OCI-LY7 (cell line): ENCODE measurements around the gene DPYD. TPM values are rescaled to one million over a fixed set of nuclear protein-coding genes. Genes with fewer than 3 reads are reported as not detected.

Experiments used
- BruUV-seq: library from RNA; stranded (reverse); fragments of 400-500 nt; replicated peaks from 2 replicates; lab custom pipeline; 2021; lab: Mats Ljungman, UMichigan
- CTCF ChIA-PET: fragments of 300-600 bp; sonication (Branson Sonifier 250); formaldehyde crosslinking; loops from one replicate; lab custom pipeline; 2022; ENCODE audit warnings: antibody characterized with exemption; ENCODE audit not compliant: unreplicated experiment; lab: Charles Lee
- POLR2A ChIA-PET: fragments of 300-600 bp; sonication (Branson Sonifier 250); formaldehyde crosslinking; loops from one replicate; lab custom pipeline; 2022; ENCODE audit warnings: antibody characterized with exemption; lab: Charles Lee
- DNase-seq: peaks from one replicate; pipeline ENCODE4 v3.0.0-alpha.2; 2015; ENCODE audit warnings: low spot score
- H2AFZ ChIP-seq: fragments of 200-600 bp; sonication (generic), shearing (Covaris generic); 2 replicates; pipeline ENCODE4 v1.6.1; 2014; ENCODE audit warnings: mild to moderate bottlenecking, antibody characterized with exemption, low read length, moderate library complexity
- H3K27ac ChIP-seq: fragments of 200-600 bp; sonication (generic); 2 replicates; pipeline ENCODE4 v1.5.1; 2014; ENCODE audit warnings: mixed run types, low read depth, mild to moderate bottlenecking, moderate library complexity, low read length, inconsistent platforms; ENCODE audit not compliant: poor library complexity, severe bottlenecking
- H3K36me3 ChIP-seq: fragments of 200-600 bp; sonication (generic); 2 replicates; pipeline ENCODE4 v1.6.1; 2014; ENCODE audit warnings: mild to moderate bottlenecking, antibody characterized with exemption, low read length, moderate library complexity, mixed read lengths; ENCODE audit not compliant: insufficient read depth
- H3K4me1 ChIP-seq: fragments of 200-600 bp; sonication (generic); 2 replicates; pipeline ENCODE4 v1.5.1; 2014; ENCODE audit warnings: mild to moderate bottlenecking, low read length; ENCODE audit not compliant: insufficient read depth, poor library complexity, severe bottlenecking
- H3K4me2 ChIP-seq: fragments of 200-600 bp; sonication (generic); 2 replicates; pipeline ENCODE4 v1.6.1; 2014; ENCODE audit warnings: mild to moderate bottlenecking, low read length
- H3K4me3 ChIP-seq: fragments of 200-600 bp; sonication (generic); 2 replicates; pipeline ENCODE4 v1.5.1; 2014; ENCODE audit warnings: mild to moderate bottlenecking, low read depth, low read length; ENCODE audit not compliant: poor library complexity, severe bottlenecking
- H3K79me2 ChIP-seq: fragments of 200-600 bp; sonication (generic); 2 replicates; pipeline ENCODE4 v1.6.1; 2016; ENCODE audit warnings: low read depth, mild to moderate bottlenecking, low read length, moderate library complexity, mixed read lengths; ENCODE audit not compliant: insufficient read depth
- H3K9me2 ChIP-seq: fragments of 200-600 bp; sonication (generic); 2 replicates; pipeline ENCODE4 v1.6.1; 2016; ENCODE audit warnings: mild to moderate bottlenecking, low read length, mixed read lengths; ENCODE audit not compliant: insufficient read depth
- H3K9me3 ChIP-seq: fragments of 200-600 bp; sonication (generic); 2 replicates; pipeline ENCODE4 v1.6.1; 2014; ENCODE audit warnings: mild to moderate bottlenecking, mixed run types, low read length, mixed read lengths
- H4K20me1 ChIP-seq: fragments of 200-600 bp; sonication (generic); 2 replicates; pipeline ENCODE4 v1.6.1; 2014; ENCODE audit warnings: mild to moderate bottlenecking, antibody characterized with exemption, low read length, moderate library complexity, mixed read lengths; ENCODE audit not compliant: insufficient read depth
- CTCF ChIP-seq: fragments of 200-600 bp; sonication (generic); conservative IDR thresholded peaks from 2 replicates; pipeline ENCODE4 v1.5.1; 2014; ENCODE audit warnings: mild to moderate bottlenecking, antibody characterized with exemption, low read length, moderate library complexity, mixed read lengths
- EZH2phosphoT487 ChIP-seq: fragments of 200-600 bp; sonication (generic); IDR thresholded peaks from 2 replicates; pipeline ENCODE4 v1.6.1; 2018; ENCODE audit warnings: low read depth, borderline replicate concordance, mild to moderate bottlenecking, mixed run types, antibody characterized with exemption, low read length, moderate library complexity, mixed read lengths
- intact Hi-C: fragments of 100-400 bp; cut with micrococcal nuclease; formaldehyde crosslinking; loops from one replicate; pipeline ENCODE4 v1.10.0; 2022; ENCODE audit not compliant: unreplicated experiment
- total RNA-seq, 2 experiments: library from RNA; depleted of rRNA in 1 of 2; stranded (reverse); fragments of >200 nt in 1 of 2; shearing (Covaris generic) in 1 of 2; gene quantifications; 2 replicates each; pipeline ENCODE4 v1.2.3, GENCODE V29; 2014 to 2022

The DPYD gene
- total RNA-seq, 2 experiments from 2014 or later, result 5.5 to 13.4 TPM

- Histone ChIP-seq H3K36me3 (no peaks in the 10 kb centered on the region), H4K20me1 (no peaks in the 10 kb centered on the region), H3K4me3 (no peak overlapping the region), H3K9me3 (0 out of 2 replicates have a peak, but pooled peaks cover 11% of the 10 kb centered on the region), H3K27ac (no peak overlapping the region), H3K4me1 (no peaks in the 10 kb centered on the region), H2AFZ (no peak overlapping the region), H3K9me2 (no peaks in the 10 kb centered on the region), H3K4me2 (no peak overlapping the region), H3K79me2 (no peaks in the 10 kb centered on the region)
- intact Hi-C loops, result no loop called here
- TF ChIP-seq CTCF, result no peak
- no peak for TF ChIP-seq EZH2phosphoT487
- CTCF ChIA-PET, result no interaction called here
- DNase-seq, result no peak
- POLR2A ChIA-PET, result no interaction called here
- no TSS peak for BruUV-seq
Observed at GRCh38 chr1:97056386-97056785, 864.4 kb downstream of the DPYD start.

GRCh38 chr1:97053268-97053667, 867.6 kb downstream of the DPYD start:
- ChIA-PET CTCF (no interaction called here), POLR2A (no interaction called here)
- TF ChIP-seq EZH2phosphoT487 (no peak), CTCF (no peak)
- no peak overlapping the region for H3K4me3 ChIP-seq
- no peak overlapping the region for H3K27ac ChIP-seq
- H4K20me1 ChIP-seq, result no peaks in the 10 kb centered on the region
- intact Hi-C loops, result no loop called here
- DNase-seq, result no peak
- H3K9me3 ChIP-seq, result 0 out of 2 replicates have a peak, but pooled peaks cover 11% of the 10 kb centered on the region
- H3K4me2 ChIP-seq, result no peak overlapping the region
- no peaks in the 10 kb centered on the region for H3K36me3 ChIP-seq
- H3K79me2 ChIP-seq, result no peaks in the 10 kb centered on the region
- no peak overlapping the region for H2AFZ ChIP-seq
- H3K4me1 ChIP-seq, result no peaks in the 10 kb centered on the region
- H3K9me2 ChIP-seq, result no peaks in the 10 kb centered on the region
- no TSS peak for BruUV-seq

GRCh38 chr1:97051823-97052222, 869.0 kb downstream of the DPYD start:
- Histone ChIP-seq H3K4me3 (no peak overlapping the region), H3K27ac (no peak overlapping the region), H3K4me1 (no peaks in the 10 kb centered on the region), H4K20me1 (no peaks in the 10 kb centered on the region), H3K36me3 (no peaks in the 10 kb centered on the region), H3K9me2 (no peaks in the 10 kb centered on the region), H2AFZ (no peak overlapping the region), H3K79me2 (no peaks in the 10 kb centered on the region), H3K4me2 (no peak overlapping the region), H3K9me3 (0 out of 2 replicates have a peak, but pooled peaks cover 11% of the 10 kb centered on the region)
- CTCF ChIA-PET, result no interaction called here
- DNase-seq, result no peak
- POLR2A ChIA-PET, result no interaction called here
- intact Hi-C loops, result no loop called here
- BruUV-seq, result no TSS peak
- no peak for TF ChIP-seq CTCF
